ENCODE measurements around the gene ACP4.

The ACP4 gene

GRCh38 chr19:50826492-50827240 is 36.5 kb downstream of the ACP4 start:
- DNase-seq: no peak

GRCh38 chr19:50827476-50827875 is 37.3 kb downstream of the ACP4 start:
- no peak for DNase-seq

GRCh38 chr19:50829801-50830200 is 39.6 kb downstream of the ACP4 start:
- DNase-seq: no peak

- DNase-seq: no peak
These were observed 40.2 kb downstream of the ACP4 start for GRCh38 chr19:50830266-50831025.

- no peak for DNase-seq
These were observed 40.8 kb downstream of the ACP4 start for GRCh38 chr19:50831026-50831396.

GRCh38 chr19:50832666-50833065 is 42.5 kb downstream of the ACP4 start:
- no peak for DNase-seq

GRCh38 chr19:50833117-50833801 is 43.0 kb downstream of the ACP4 start, which contains the start of gene KLK15:
TSS of gene KLK15 (minus strand) at chr19:50833574. CDS start at chr19:50831492, 2,082 bp downstream.
- no peak for DNase-seq

- no peak for DNase-seq
These were observed 43.6 kb downstream of the ACP4 start for GRCh38 chr19:50833802-50834167.

GRCh38 chr19:50835103-50835784 is 45.0 kb downstream of the ACP4 start:
- no peak for DNase-seq

GRCh38 chr19:50835785-50836542 is 45.7 kb downstream of the ACP4 start:
- no peak for DNase-seq

- no peak for DNase-seq
These were observed 46.5 kb downstream of the ACP4 start for GRCh38 chr19:50836543-50837195.

- no peak for DNase-seq
These were observed 47.1 kb downstream of the ACP4 start for GRCh38 chr19:50837300-50837699.

- no peak for DNase-seq
These were observed 48.0 kb downstream of the ACP4 start for GRCh38 chr19:50838239-50838638.

- DNase-seq: no peak
These were observed 49.8 kb downstream of the ACP4 start for GRCh38 chr19:50839712-50840655.

- DNase-seq: no peak
These were observed 51.9 kb downstream of the ACP4 start for GRCh38 chr19:50842130-50842529.

- DNase-seq: no peak
These were observed 53.0 kb downstream of the ACP4 start for GRCh38 chr19:50843205-50843604.

GRCh38 chr19:50843701-50844221 is 53.5 kb downstream of the ACP4 start:
- no peak for DNase-seq

- no peak for DNase-seq
These were observed 54.2 kb downstream of the ACP4 start for GRCh38 chr19:50844296-50844935.
